NCI-H1092 (cell line): ENCODE results near the gene CHRM4.

ENCODE experiments used
- DNase-seq: peaks from one replicate; lab custom pipeline; 2025; lab: John Stamatoyannopoulos, UW

The CHRM4 gene

GRCh38 chr11:46367244-46367915 is 24.2 kb downstream of the CHRM4 start:
- DNase-seq, result peak; percentile 40

- no peak for DNase-seq
These were observed 24.9 kb downstream of the CHRM4 start for GRCh38 chr11:46366661-46367161.

- no peak for DNase-seq
These were observed 25.3 kb downstream of the CHRM4 start for GRCh38 chr11:46366260-46366659.

GRCh38 chr11:46364791-46365190 is 26.8 kb downstream of the CHRM4 start:
- no peak for DNase-seq

GRCh38 chr11:46364056-46364455 is 27.5 kb downstream of the CHRM4 start:
- no peak for DNase-seq

GRCh38 chr11:46363455-46364005 is 28.0 kb downstream of the CHRM4 start:
- DNase-seq, result no peak

- no peak for DNase-seq
These were observed 28.6 kb downstream of the CHRM4 start for GRCh38 chr11:46363031-46363407.

- DNase-seq, result no peak
These were observed 29.2 kb downstream of the CHRM4 start for GRCh38 chr11:46362156-46363030.

- DNase-seq, result no peak
These were observed 30.1 kb downstream of the CHRM4 start for GRCh38 chr11:46361283-46362155.

GRCh38 chr11:46360878-46361277 is 30.7 kb downstream of the CHRM4 start:
- no peak for DNase-seq

- DNase-seq, result no peak
These were observed 31.6 kb downstream of the CHRM4 start for GRCh38 chr11:46359953-46360352.

- DNase-seq, result no peak
These were observed 34.1 kb downstream of the CHRM4 start for GRCh38 chr11:46357483-46357936.

- DNase-seq, result no peak
These were observed 34.6 kb downstream of the CHRM4 start for GRCh38 chr11:46356924-46357482.

- no peak for DNase-seq
These were observed 37.9 kb downstream of the CHRM4 start for GRCh38 chr11:46353698-46354097.

GRCh38 chr11:46352063-46352841 is 39.3 kb downstream of the CHRM4 start:
- DNase-seq, result no peak

- DNase-seq, result no peak
These were observed 40.0 kb downstream of the CHRM4 start for GRCh38 chr11:46351606-46352005.

- no peak for DNase-seq
These were observed 40.4 kb downstream of the CHRM4 start for GRCh38 chr11:46351148-46351547.

GRCh38 chr11:46350695-46351094 is 40.9 kb downstream of the CHRM4 start:
- no peak for DNase-seq

GRCh38 chr11:46348566-46349401 is 42.8 kb downstream of the CHRM4 start:
- no peak for DNase-seq
